A673 (cell line): Measurements from ENCODE around the gene IMMP2L.
"Not testable (repeated sequence)": the region's sequence is repeated elsewhere in the genome, so short reads cannot be mapped to it uniquely, and the experiment has no call there.

Source experiments
- CTCF ChIP-seq: fragments of 300-800, 200-600 bp; sonication (generic); conservative IDR thresholded peaks from 2 replicates; pipeline ENCODE4 v1.5.1; 2017; ENCODE audit warnings: low read depth, mild to moderate bottlenecking, antibody characterized with exemption, low read length, moderate library complexity, mixed read lengths
- EZH2 ChIP-seq: fragments of 200-600 bp; sonication (generic); IDR thresholded peaks from 2 replicates; pipeline ENCODE4 v1.6.1; 2017; ENCODE audit warnings: borderline replicate concordance, low read depth, mild to moderate bottlenecking, mixed read lengths, antibody characterized with exemption, low read length; ENCODE audit not compliant: poor library complexity, severe bottlenecking

- TF ChIP-seq CTCF, EZH2: not testable (repeated sequence)
These were observed 273.9 kb downstream of the IMMP2L start for GRCh38 chr7:111288441-111288840.
